CD4-positive, alpha-beta T cell treated with Interleukin-17A for 4 hours (primary cell): Measurements from ENCODE around the gene IL16.
"Not testable (repeated sequence)": the region's sequence is repeated elsewhere in the genome, so short reads cannot be mapped to it uniquely, and the experiment has no call there.

ENCODE experiments used
- DNase-seq: peaks from one replicate; pipeline ENCODE4 v3.0.0-alpha.2; 2020; ENCODE audit warnings: mixed read lengths

IL16 gene

DNA sequence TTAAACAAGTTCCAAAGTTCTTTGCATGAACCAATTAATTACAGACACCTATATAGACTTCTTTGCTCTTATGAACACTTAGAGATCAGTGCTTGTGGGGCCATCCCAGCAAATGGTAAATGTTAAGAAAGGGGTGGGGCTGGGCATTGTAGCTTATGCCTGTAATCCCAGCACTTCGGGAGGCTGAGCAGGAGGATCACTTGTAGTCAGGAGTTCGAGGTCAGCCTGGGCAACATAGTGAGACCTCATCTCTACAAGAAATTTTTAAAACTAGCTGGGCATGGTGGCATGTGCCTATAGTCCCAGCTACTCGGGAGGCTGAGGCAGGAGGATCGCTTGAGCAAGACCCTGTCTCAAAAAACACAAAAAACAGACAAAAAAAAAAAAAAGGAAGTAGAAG lies 146.7 kb downstream of the IL16 start:
- no peak for DNase-seq

DNA sequence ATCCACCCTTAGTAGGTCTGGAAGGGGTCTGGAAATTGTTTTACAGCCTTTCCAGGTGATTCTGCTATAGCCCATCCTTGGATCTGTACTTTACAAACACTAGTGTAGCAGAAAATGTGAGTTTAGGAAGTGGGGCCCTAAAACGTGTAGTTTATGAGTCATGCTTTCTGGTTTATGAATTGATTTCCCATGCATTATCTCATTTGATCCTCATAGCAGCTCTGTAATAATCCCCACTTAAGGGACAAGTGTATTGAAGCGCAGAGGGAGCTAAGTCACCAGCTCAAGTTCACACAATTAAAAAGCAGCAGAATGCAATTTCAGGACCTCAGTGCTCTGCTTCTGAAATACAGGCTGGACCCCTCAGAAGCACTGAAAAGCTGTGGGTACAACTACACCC lies 149.9 kb downstream of the IL16 start:
- no peak for DNase-seq

DNA sequence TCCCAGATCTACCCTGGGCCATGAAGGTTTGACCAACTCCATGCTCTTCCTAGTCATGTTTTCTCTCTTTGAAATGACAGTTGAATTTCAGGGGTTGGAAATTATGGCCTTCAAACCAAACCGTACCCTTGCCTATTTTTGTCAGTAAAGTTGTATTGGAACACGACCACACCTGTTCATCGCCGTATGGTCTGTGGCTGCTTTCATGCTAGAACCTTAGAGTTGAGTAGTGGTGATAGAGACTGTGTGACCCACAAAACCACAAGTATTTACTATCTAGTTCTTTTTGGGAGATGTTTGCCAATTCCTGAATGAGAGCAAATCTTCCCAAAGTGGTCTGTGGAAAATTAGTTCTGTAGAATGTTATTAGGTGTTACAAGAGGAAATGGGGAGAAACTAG lies 151.2 kb downstream of the IL16 start:
- DNase-seq, result no peak

DNA sequence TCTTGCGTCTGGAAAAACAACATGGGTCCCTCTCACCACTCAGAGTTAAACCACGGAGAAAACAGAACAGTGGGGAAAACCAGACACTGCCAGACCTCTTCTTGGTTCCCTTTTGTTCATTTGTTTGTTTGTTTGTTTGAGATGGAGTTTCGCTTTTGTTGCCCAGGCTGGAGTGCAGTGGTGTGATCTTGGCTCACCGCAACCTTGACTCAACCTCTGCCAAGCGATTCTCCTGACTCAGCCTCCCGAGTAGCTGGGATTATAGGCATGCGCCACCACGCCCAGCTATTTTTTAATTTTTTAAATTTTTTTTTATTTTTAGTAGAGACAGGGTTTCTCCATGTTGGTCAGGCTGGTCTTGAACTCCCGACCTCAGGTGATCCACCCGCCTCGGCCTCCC lies 152.0 kb downstream of the IL16 start:
- not testable (repeated sequence) for DNase-seq

DNA sequence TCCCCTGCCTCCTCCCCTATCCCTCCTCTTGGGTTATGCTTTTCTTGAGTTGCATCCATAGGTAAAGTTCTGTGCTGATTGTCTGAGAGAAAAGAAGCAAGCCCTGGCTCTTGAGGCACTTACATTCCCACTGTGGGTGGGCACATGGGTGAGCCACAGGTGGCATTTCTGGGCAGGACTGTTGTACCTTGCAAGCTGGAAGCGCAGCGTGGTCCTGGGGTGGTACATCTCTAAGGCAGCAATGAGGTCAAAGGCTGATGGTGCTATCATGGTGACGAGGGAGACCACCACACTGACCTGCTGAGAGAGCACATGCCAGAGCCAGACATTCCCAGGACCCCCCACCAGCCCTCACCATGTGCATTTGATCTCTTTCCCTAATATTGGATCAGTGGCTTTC lies 152.6 kb downstream of the IL16 start:
- DNase-seq, result no peak

DNA sequence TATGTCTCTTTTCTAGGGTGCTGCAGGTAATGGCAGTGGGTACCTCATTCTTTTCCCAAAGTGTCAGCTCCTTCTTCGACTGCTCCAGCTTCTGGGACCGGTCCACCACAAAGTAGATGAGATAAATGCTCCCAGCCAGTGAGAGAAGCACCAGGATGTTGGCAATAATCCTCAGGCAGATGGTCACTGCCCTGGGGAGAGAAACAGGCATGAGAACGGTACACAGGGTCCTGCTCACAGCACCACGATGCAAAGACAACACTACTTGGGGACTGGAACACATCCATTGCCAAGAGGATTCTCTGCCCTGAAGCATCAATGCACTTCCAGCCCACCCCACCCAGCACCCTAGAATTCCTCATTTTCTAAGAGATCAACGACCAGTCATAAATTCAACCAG lies 155.0 kb downstream of the IL16 start:
- no peak for DNase-seq

DNA sequence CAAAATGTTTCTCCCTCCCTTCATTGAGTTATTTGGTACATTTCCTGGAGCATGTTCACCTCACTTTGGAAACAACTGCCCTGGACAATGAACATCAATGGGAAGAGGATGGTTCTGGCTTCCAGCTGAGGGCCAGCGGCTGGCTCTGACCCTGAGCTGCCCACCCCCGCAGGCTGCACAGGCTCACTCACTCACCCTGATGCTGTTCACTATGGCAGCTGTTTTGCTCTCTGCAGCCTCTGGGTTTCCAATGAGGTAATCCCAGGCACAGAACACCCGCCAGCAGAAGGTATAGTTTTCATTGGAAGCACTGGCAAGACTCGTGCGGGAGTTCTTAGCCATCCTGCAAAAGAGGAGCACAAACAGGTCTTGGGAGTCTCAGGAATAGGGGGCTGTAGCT lies 159.6 kb downstream of the IL16 start:
- no peak for DNase-seq

DNA sequence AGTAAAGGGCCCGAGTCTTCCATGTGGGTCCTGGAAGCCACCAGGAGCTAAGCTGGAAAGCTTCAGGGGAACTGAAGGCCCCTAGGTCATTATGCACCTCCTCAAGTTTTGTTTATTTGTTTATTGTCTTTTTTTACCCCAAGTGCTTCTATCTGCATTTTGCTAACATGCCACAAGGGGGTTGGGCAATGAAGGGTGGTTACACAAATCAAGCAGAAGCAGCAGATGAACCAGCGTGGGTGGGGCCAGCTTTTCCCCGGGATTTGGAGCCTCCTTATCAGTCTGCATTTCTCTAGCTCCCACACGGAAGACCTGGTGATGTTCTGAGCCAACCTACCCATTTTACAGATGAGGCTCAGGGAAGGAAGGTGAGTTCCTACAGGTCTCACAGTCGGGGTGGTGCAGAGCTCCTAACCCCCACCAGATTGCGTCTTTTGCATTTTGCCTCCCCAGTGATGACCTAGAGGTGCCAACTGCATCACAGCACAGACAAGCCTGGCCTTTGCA lies 160.6 kb downstream of the IL16 start:
- no peak for DNase-seq

DNA sequence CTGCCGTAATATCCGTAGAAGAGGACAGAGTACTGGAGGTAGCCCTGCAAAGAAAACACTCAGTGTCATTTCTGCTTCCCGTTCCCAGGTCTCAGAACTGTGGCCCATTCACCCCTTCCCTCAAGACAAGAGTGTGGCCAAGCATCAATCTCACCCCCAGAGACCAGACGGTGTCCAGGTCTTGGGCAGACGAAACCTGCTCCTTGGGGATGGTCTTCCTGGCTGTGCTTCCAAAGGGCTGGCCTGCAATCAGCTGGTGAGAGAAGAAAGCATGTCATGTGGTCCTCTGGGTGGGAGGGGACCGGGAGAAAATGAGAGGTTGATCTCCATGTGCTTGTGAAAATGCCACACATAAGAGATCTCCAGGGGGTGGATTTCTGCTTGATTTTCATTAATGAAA lies 161.6 kb downstream of the IL16 start:
- no peak for DNase-seq

DNA sequence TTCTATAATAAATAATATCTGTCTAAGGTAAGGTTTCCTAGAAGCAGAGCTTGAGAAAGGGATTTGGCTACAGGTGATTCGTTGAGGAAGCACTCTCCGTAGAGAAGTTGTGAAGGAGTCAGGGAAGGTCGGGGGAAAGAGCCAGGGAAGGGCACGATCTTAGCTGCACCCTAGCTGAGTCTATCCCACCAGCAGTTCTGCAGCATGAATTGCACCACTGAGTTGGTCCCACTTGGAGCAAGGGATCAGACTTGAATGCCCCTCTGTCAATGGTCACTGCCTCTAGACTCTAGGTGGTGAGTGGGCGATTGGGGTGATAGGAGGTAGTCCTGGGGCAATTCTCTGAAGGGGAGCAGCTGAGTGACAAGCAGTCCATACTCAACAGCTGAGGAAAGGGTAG lies 163.8 kb downstream of the IL16 start:
- no peak for DNase-seq

DNA sequence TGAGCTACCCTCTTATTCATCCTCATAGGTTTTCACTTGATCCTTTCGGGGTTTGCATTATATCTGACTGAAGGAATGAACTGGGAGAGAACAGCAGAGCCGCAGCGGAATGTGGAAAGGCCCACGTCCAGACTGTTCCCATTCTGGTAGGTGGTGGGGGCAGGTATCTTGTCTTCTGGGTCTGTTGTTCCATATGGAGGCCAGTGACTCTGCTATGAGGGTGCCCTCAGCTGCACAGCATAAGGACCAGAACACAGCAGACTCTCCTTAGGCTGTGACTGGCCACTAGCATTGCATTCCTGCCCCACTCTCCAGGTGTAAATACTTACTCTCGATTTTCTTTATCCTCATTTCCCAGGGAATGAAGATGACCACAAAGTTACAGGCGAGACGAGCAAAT lies 165.2 kb downstream of the IL16 start:
- no peak for DNase-seq

DNA sequence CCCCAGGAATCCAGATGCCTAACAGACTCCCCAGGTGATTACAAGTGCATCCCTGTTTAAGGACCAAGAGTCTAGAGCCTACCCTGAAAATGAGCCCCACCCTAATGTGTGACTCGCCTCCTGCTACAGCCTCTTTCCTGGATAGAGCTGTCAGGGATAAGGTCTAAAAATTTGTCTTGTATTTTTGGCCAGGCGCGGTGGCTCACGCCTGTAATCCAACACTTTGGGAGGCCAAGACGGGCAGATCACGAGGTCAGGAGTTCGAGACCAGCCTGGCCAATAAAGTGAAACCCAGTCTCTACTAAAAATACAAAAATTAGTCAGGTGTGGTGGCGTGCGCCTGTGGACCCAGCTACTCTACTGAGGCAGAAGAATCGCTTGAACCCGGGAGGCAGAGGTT lies 166.1 kb downstream of the IL16 start:
- DNase-seq, result no peak

DNA sequence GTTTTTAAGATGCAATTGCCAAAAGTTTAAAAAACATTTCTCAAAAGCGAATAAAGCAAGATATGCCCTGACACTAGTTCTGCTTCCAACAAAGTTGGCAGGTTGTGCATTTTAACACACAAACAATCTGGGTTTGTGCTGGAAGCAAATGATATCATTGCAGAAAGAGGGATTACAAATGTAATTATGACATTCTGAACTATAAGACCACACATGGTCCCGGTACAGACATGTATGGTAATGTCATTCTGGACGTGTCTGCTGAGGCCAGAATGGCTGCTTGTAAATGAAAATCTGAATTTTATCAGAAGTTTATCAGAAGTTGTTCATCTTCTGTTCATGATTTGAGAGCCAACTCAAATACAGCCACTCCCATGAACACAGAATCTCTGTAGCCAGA lies 166.6 kb downstream of the IL16 start:
- DNase-seq, result no peak
